MM.1S (cell line): Measurements from ENCODE around the gene SDCCAG8.

Source experiments
- EZH2 ChIP-seq: fragments of 300-600 bp; sonication (generic); optimal IDR thresholded peaks from 2 replicates; pipeline ENCODE3; 2017; ENCODE audit warnings: low read depth, mild to moderate bottlenecking, antibody characterized with exemption, low read length, mixed read lengths
- EZH2phosphoT487 ChIP-seq: fragments of 300-600 bp; sonication (generic); IDR thresholded peaks from 2 replicates; pipeline ENCODE4 v1.6.1; 2018; ENCODE audit warnings: antibody characterized with exemption, low read length
- TF ChIP-seq, protein P1 (sequence below): fragments of 300-600 bp; sonication (generic); IDR thresholded peaks from 2 replicates; pipeline ENCODE4 v1.5.1; 2016; ENCODE audit warnings: antibody characterized with exemption, low read length, mixed read lengths

DNA sequence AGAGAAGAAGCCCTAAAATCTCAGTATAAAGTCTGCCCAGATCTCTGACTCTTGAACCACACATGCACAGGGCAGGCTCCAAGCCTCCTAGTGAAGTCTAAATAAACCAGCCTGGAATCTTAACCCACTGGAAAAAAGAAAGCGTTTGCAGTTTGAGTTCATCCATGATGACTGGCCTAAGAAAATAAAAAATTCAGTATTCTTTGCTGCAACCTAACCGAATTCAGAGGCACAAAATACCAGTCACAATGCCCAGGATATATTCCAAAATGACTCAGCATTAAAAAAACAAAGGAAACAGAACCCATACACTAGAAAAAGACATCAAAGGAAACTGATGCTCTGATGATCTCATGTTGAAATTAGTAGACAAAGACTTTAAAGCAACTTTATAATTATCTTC, 269.2 kb downstream of the SDCCAG8 start:
- TF ChIP-seq, protein P1, sequence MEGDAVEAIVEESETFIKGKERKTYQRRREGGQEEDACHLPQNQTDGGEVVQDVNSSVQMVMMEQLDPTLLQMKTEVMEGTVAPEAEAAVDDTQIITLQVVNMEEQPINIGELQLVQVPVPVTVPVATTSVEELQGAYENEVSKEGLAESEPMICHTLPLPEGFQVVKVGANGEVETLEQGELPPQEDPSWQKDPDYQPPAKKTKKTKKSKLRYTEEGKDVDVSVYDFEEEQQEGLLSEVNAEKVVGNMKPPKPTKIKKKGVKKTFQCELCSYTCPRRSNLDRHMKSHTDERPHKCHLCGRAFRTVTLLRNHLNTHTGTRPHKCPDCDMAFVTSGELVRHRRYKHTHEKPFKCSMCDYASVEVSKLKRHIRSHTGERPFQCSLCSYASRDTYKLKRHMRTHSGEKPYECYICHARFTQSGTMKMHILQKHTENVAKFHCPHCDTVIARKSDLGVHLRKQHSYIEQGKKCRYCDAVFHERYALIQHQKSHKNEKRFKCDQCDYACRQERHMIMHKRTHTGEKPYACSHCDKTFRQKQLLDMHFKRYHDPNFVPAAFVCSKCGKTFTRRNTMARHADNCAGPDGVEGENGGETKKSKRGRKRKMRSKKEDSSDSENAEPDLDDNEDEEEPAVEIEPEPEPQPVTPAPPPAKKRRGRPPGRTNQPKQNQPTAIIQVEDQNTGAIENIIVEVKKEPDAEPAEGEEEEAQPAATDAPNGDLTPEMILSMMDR, result no peak
- no peak for TF ChIP-seq EZH2
- TF ChIP-seq EZH2phosphoT487, result no peak
